Measurements from ENCODE around the gene RBM27. TPM values are rescaled to one million over a fixed set of nuclear protein-coding genes. Genes with fewer than 3 reads are reported as not detected.

The RBM27 gene
- total and polyA plus RNA-seq, 10 of the 15 experiments (the other 5 are each of a cell fraction or from before 2014, with no cell fraction given): 5.8 to 33.9 (median 16.9) TPM

DNA sequence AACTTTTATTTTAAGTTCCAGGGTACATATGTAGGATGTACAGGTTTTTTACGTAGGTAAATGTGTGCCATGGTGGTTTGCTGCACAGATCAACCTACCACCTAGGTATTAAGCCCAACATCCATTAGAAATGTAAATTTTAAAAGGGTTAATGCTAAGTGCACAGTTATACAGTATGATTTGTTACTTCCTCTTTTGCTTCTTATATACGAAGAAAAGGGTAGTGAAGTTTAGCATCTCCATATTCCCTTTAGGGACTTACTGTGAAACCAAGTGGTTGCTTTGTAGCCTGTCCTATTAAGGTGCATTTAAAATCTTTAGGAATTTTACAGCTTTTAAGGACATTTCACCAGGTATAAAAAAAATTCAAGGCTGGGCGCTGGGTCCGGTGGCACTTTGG is 46.4 kb downstream of the RBM27 start:
- H2AFZ ChIP-seq (ENCODE audit: control insufficient read depth, low read depth, low read length): no peak overlapping the region
- WGBS (ENCODE audit: insufficient coverage, insufficient replicate concordance, low lambda C conversion rate, missing lambda C conversion rate): 91% methylated on average over 4 of the region's 4 CpGs
- H3K9me3 ChIP-seq (replicated peaks; ENCODE audit: control insufficient read depth, insufficient read depth, low read length): no peaks in the 10 kb centered on the region
- TF ChIP-seq SMAD5 (IDR thresholded peaks at IDR 0.05; ENCODE audit: low read depth): no peak
- peak; percentile 15 for TF ChIP-seq MEF2B (IDR thresholded peaks at IDR 0.05; ENCODE audit: partially characterized antibody, poor library complexity, severe bottlenecking)
- H3K4me2 ChIP-seq (ENCODE audit: control insufficient read depth, insufficient read depth): no peak overlapping the region
- no peak overlapping the region for H3K9ac ChIP-seq (ENCODE audit: control insufficient read depth, insufficient read depth, low read length)
- in situ Hi-C loops (cut with MboI) (no loop called here), intact Hi-C loops (cut with micrococcal nuclease; ENCODE audit: unreplicated experiment) (no loop called here)
- no peak overlapping the region for H3K4me3 ChIP-seq
- FAIRE-seq (no peak), ATAC-seq (peak; percentile 64), DNase-seq (ENCODE audit: low read depth, low spot score) (no peak)
- no peaks in the 10 kb centered on the region for H4K20me1 ChIP-seq (ENCODE audit: control insufficient read depth, insufficient read depth)
- ChIA-PET POLR2A (interaction anchor here (0.6 to 1.1 kb wide), 4 partner anchors 9 to 246 kb away, joined by 3 to 4 read pairs (median 4); no protein-coding TSS in a partner anchor), CTCF (no interaction called here), SMC1A (ENCODE audit: uncharacterized antibody, unreplicated experiment) (interaction anchor here (1.3 kb wide), 1 partner anchor 9 kb away, joined by 3 read pairs; no protein-coding TSS in a partner anchor), RAD21 (ENCODE audit: unreplicated experiment) (interaction anchor here (0.6 kb wide), 1 partner anchor 49 kb away, joined by 3 read pairs; no protein-coding TSS in a partner anchor)
- H3K27me3 ChIP-seq (replicated peaks in 1 of 2; ENCODE audit: control insufficient read depth in 2 of 2, insufficient read depth in 2 of 2, low read length in 1 of 2): no peaks in the 10 kb centered on the region
- H3K4me1 ChIP-seq (ENCODE audit: control insufficient read depth, insufficient read depth, low read length): no peaks in the 10 kb centered on the region
- no peaks in the 10 kb centered on the region; the same call in 1 of the 2 replicates for H3K79me2 ChIP-seq (ENCODE audit: control insufficient read depth, insufficient read depth, low read length)
- no peak overlapping the region for H3K27ac ChIP-seq (ENCODE audit: control insufficient read depth, insufficient read depth)
- H3K36me3 ChIP-seq (ENCODE audit: control insufficient read depth in 2 of 2, insufficient read depth in 2 of 2, low read length in 1 of 2): peaks cover 5 to 17% of the 10 kb centered on the region in 2 experiments; a peak in 3 of 4 replicates
- BruUV-seq (replicated peaks): no TSS peak

Small RNA genes within 50 kb of the gene (small RNA-seq; reads per million reads assigned to genes)
- gene RNU7-180P: not detected

Other genes with a start within 250 kb of the RBM27 start
- 0.17 TPM in 1 of 2 replicates, not detected in the other for gene PLAC8L1, start 98.0 kb upstream of the RBM27 start, total RNA-seq (2014; rRNA removed)
- gene PLAC8L1, start 98.0 kb upstream of the RBM27 start, total RNA-seq (2014; rRNA removed; fragmentation: Illumina TruSeq; extraction: Trizol): 0.27 TPM in 1 of 2 replicates, not detected in the other
- gene PLAC8L1, start 98.0 kb upstream of the RBM27 start, total RNA-seq (2021): not detected in 2 replicates
- 0.30 and 0.39 TPM in 2 replicates for gene PLAC8L1, start 98.0 kb upstream of the RBM27 start, polyA plus RNA-seq (2011; rRNA removed)
- 1.1 TPM in 1 of 2 replicates, not detected in the other for gene PLAC8L1, start 98.0 kb upstream of the RBM27 start, polyA plus RNA-seq (2014; fragmentation: Illumina TruSeq; extraction: Trizol)
- under 1 TPM in 1 of 2 experiments, not detected in 1; 0.22 TPM for gene PLAC8L1, start 98.0 kb upstream of the RBM27 start, polyA plus RNA-seq (2014; fragmentation: Nextera tagmentation; extraction: Ambion mirVana)
- gene PLAC8L1, start 98.0 kb upstream of the RBM27 start, polyA plus RNA-seq (2014; rRNA removed): 0.20 and 0.29 TPM in 2 replicates
- under 1 TPM in 1 of 2 experiments, not detected in 1; 0.28 TPM for gene PLAC8L1, start 98.0 kb upstream of the RBM27 start, polyA plus RNA-seq (2016; fragmentation: Nextera tagmentation; extraction: Ambion mirVana)
- 64.9 and 67.8 TPM in 2 replicates for gene LARS1, start 21.0 kb upstream of the RBM27 start, total RNA-seq (2014; rRNA removed)
- 94.6 and 96.3 TPM in 2 replicates for gene LARS1, start 21.0 kb upstream of the RBM27 start, total RNA-seq (2014; rRNA removed; fragmentation: Illumina TruSeq; extraction: Trizol)
- gene LARS1, start 21.0 kb upstream of the RBM27 start, total RNA-seq (2021): 80.5 and 84.4 TPM in 2 replicates
- 25.5 and 32.8 TPM in 2 replicates for gene LARS1, start 21.0 kb upstream of the RBM27 start, polyA plus RNA-seq (2011; rRNA removed)
- gene LARS1, start 21.0 kb upstream of the RBM27 start, polyA plus RNA-seq (2014; fragmentation: Illumina TruSeq; extraction: Trizol): 82.3 and 105 TPM in 2 replicates
- 10 to 100 TPM; 70.9 to 74.1 TPM for gene LARS1, start 21.0 kb upstream of the RBM27 start, polyA plus RNA-seq (2014; fragmentation: Nextera tagmentation; extraction: Ambion mirVana)
- gene LARS1, start 21.0 kb upstream of the RBM27 start, polyA plus RNA-seq (2014; rRNA removed): 47.4 and 50.1 TPM in 2 replicates
- 100 to 1,000 TPM; 109 to 114 TPM for gene LARS1, start 21.0 kb upstream of the RBM27 start, polyA plus RNA-seq (2016; fragmentation: Nextera tagmentation; extraction: Ambion mirVana)
- 0.05 and 0.06 TPM in 2 replicates for gene POU4F3, start 135.2 kb downstream of the RBM27 start, total RNA-seq (2014; rRNA removed)
- 0.09 TPM in 1 of 2 replicates, not detected in the other for gene POU4F3, start 135.2 kb downstream of the RBM27 start, total RNA-seq (2014; rRNA removed; fragmentation: Illumina TruSeq; extraction: Trizol)
- gene POU4F3, start 135.2 kb downstream of the RBM27 start, total RNA-seq (2021): 0.08 TPM in 1 of 2 replicates, not detected in the other
- gene POU4F3, start 135.2 kb downstream of the RBM27 start, polyA plus RNA-seq (2011; rRNA removed): not detected in 2 replicates
- 0.03 TPM in 1 of 2 replicates, not detected in the other for gene POU4F3, start 135.2 kb downstream of the RBM27 start, polyA plus RNA-seq (2014; fragmentation: Illumina TruSeq; extraction: Trizol)
- gene POU4F3, start 135.2 kb downstream of the RBM27 start, polyA plus RNA-seq (2014; fragmentation: Nextera tagmentation; extraction: Ambion mirVana): not detected
- 0.08 TPM in 1 of 2 replicates, not detected in the other for gene POU4F3, start 135.2 kb downstream of the RBM27 start, polyA plus RNA-seq (2014; rRNA removed)
- gene POU4F3, start 135.2 kb downstream of the RBM27 start, polyA plus RNA-seq (2016; fragmentation: Nextera tagmentation; extraction: Ambion mirVana): under 1 TPM in 1 of 2 experiments, not detected in 1; 0.19 TPM
- 63.8 and 83.8 TPM in 2 replicates for gene TCERG1, start 243.7 kb downstream of the RBM27 start, total RNA-seq (2014; rRNA removed)
- gene TCERG1, start 243.7 kb downstream of the RBM27 start, total RNA-seq (2014; rRNA removed; fragmentation: Illumina TruSeq; extraction: Trizol): 95.0 and 98.0 TPM in 2 replicates
- gene TCERG1, start 243.7 kb downstream of the RBM27 start, total RNA-seq (2021): 81.7 and 91.5 TPM in 2 replicates
- gene TCERG1, start 243.7 kb downstream of the RBM27 start, polyA plus RNA-seq (2011; rRNA removed): 117 and 131 TPM in 2 replicates
- gene TCERG1, start 243.7 kb downstream of the RBM27 start, polyA plus RNA-seq (2014; fragmentation: Illumina TruSeq; extraction: Trizol): 114 and 154 TPM in 2 replicates
- gene TCERG1, start 243.7 kb downstream of the RBM27 start, polyA plus RNA-seq (2014; fragmentation: Nextera tagmentation; extraction: Ambion mirVana): 10 to 100 TPM; 51.5 to 65.8 TPM
- 69.1 and 76.4 TPM in 2 replicates for gene TCERG1, start 243.7 kb downstream of the RBM27 start, polyA plus RNA-seq (2014; rRNA removed)
- gene TCERG1, start 243.7 kb downstream of the RBM27 start, polyA plus RNA-seq (2016; fragmentation: Nextera tagmentation; extraction: Ambion mirVana): 10 to 100 TPM; 91.7 to 99.9 TPM